Stimulated activated CD4-positive, alpha-beta T cell treated with anti-CD3 and anti-CD28 coated beads, Interleukin-1b, Interleukin-23, amount 100 ng/mL, for 24 hours (primary cell): ENCODE measurements around the gene ING3.
"Not testable (repeated sequence)": the region's sequence is repeated elsewhere in the genome, so short reads cannot be mapped to it uniquely, and the experiment has no call there.

ENCODE experiments used
- DNase-seq, 4 experiments: peaks; one replicate each; pipeline ENCODE4 v3.0.0-alpha.2; 2020; ENCODE audit warnings: low read depth in 4 of 4, low spot score in 1 of 4

The ING3 gene

DNA sequence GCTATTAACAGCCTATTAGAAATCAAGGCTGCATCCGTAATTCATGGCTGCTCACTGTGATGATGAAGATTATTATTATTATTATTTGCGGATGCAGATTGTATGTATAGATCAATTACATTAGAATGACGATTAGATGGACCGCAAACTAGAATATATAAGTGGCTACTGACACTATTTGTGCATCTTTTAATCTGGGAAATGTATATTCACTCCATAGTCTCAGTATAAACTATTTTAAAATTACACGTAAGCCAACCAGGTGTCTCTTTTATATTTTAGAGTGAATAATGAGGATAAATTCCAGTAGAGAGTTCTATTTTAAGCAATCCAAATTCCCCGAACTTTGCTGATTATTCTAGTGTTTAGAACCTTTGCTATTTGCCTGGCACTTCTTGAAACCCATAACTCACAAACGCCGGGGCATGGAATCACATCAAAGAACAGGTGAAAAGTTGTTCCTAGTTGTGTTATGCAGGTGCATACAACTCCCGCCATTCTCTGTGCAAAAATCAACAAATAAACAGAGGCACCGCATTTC, 509 bp upstream of the ING3 start:
- no peak for DNase-seq

DNA sequence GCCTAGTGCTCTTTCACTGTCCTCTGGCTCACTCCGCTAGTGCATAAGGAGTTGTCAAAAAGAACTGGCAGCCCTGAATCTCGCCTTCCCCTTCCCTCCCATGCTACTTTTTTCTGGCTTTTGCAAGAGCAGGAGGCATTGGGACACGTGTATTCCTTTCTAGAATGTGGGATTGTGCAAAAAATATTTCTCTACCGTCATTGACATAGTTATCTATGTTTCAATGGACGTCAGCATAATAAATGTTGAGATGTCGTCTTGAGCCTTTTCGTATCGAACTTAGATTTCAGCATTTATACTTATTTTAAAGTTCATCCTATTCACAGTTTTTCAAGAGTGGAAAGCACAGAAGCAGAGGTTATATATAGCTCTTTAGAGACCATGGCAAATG, 727 bp downstream of the ING3 start:
- DNase-seq, result no peak

DNA sequence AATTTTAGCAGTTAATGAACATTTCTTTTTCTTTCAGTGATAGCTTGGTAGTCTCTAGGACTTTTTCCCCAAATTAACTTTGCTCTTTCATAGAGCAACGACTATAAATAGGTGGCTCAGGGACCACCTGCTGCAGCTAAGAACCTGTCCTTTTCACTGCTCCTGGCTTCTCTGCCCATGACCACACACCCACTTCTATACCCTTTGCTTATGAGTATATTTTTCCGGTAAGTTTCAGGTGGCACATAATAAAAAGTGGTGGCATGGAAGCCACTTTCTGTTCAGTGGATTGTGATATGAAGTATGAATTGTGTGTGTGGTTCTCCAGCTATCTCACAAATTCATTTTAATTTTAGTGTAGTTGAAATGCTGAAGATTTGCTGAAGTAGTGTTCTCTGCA, 1.2 kb downstream of the ING3 start:
- DNase-seq, result no peak

DNA sequence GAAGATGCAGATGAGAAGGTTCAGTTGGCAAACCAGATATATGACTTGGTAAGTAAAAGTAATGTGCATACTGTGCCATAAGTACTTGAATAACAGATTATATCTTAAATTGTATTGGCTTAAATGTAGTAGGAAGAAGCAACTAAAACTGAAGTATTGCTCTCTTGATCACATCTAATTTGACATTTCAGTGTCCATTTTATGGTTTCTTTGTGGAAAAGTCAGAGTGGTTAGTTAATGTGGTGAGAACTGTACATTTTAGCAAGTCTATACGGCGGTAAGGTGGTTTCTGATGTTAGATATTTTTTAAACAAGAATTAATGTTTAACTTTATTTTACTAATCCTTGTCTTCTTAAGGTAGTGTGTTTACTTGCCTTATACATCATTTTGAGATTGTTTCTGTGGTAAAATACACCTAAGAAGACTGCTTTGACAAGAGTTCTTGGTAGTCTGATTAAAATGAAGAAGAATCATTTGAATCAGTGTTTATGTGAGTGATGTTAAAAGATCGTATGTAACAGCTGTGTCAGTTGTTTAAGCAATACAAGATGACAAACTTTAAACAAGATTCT, 5.1 kb downstream of the ING3 start:
- DNase-seq, result no peak

DNA sequence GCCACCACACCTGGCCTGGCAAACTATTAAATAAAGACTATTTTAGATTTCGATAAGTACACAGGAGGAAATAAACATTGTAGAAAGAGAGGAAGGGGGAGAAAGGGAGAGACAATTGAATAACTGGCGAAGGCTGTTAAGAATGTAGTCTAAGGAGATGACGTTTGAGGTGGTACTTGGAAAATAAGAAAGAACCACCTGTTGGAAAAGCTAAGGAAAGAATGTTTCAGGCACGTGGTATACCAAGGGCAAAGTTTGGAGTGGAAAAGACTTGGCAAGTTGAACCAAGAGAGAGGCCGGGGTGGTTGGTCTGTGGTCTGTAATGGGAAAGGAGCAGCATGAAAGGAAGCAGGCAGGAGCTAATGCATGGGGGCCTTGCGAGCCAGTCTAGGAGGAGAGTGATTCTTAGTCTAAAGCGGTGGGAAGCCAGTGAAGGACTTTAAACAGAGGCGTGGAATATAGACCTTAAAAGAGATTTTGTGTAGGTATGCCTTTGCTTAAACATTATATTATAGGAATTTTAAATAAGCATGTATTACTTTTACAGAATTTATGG, 9.4 kb downstream of the ING3 start:
- DNase-seq, result no peak

DNA sequence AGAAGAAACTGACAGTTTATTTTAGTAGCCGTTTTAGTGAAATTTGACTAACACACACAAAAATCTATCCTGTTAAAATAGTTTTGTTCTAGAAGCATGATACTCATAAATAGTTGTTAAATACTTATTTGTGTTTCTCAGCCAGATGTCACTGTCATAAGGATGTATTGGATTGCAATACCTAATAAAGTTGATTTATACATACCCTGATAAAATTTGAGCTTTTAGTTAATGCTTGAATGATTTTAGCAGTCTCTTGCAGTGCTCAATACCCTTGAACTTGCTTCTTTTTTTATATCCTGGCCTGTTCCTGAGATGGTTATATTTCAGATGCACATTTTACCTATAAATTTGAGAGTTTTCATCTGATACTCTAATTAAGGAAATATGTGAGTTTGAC, 10.1 kb downstream of the ING3 start:
- DNase-seq, result no peak

DNA sequence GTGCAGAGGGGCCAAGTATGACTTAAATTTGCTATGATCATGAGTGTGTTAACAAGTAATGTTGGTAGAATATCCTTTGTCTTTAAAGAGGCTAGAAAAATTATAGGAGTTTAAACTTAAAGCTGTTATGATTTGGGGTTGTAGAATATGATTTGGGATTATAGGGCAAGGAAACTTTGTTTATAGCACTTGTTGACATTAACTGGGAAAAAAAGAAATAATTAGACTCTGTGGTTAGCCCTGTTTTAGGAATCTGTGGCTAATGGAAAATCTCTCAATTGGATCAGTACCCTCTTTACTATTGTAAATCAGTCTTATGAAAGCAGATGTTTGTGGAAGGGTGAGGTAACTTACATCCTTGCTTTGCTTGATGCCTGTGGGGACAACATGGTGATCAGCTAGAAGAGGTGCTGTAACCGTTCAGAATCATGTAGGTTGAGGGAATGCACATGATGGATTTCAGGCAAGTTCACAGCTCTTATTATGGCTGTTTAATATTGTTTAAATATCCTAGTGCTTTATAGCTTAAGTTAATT, 11.1 kb downstream of the ING3 start:
- DNase-seq, result no peak

DNA sequence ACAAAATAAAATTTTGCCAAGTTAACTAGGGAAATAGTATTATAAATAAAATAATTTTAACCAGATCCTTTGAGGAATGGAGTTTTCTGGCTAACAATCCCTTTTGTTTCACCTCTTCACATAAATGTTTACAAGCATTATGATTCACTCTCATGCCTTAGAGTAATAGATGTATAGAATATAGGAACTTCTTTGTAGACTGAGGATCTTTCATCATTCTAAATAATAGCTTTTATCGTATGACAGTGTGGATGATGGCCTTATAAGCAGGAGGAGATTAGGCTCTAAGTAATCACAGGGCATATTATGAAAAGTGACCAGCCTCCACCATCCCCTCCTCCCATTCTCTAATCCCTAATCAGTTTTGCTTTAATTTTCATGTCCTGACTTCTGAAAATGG, 13.5 kb downstream of the ING3 start:
- DNase-seq, result no peak

DNA sequence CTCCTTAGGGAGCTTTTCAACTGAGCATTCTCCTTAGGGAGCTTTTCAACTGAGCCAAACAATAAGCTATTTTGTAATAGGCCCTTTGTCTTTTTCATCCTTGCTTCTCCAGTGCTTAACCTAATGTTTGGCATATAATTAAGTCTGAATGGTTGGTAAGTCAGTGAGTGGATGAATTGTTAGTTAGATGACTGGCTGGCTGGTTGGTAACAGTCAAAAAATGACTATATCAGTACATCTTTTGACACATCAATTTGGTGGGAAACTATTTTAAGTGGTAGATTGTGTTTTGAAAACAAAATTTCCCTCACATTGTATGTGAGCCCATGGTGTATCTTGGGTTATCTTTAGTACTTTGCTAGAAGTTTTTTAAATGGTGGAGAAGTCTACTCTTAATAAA, 16.4 kb downstream of the ING3 start:
- no peak for DNase-seq

DNA sequence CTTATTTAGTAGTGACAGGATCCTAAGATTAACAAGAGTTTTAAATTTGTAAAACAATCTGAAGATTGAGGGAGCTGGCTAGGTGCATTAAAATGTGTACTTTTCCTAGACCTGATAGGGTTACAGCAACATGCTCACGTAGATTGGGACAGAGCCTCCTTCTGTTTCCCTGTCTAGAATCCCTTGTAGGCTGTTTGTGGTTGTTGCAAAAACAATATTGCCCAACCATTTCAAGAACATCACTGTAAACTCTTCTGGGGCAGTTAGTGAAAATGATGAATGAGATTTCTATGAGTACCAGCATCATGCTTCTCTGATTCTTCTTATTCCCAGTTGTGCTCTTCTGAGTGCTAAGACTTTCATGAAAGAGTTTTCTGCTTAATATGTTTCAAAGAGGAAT, 23.3 kb downstream of the ING3 start:
- DNase-seq, result no peak

DNA sequence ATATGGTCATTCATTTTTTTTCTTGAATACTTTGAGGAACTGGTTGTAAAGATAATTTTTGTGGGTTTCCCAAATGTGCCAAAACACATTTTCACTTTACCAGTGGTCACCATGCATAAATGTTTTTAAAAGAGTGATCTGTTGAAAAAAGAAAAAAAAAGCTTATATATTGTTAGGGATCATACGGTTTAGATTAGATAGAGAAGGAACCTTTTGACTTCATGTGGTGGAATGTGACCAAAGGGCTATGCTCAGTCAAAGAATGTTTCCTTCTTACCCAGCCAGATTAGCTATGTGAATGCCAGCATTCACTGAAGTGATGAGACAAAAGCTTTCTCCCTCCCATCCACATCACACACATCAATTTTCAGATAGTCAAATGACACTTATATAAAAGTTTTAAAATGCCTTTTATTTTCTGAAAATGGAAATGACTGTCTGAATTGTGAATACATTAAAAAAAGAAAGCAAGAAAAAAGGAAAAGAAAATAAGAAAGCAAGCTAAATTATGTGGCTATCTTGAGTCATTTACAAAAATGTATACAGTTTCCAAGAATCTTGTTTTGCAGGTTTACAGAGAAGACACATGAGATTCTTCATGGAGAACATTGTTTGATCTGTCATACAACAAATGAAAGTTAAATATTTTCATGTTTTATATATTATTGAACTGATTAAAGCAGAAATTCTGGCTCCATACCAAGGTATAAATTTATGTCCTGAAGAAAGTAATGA, 29.4 kb downstream of the ING3 start:
- no peak for DNase-seq

DNA sequence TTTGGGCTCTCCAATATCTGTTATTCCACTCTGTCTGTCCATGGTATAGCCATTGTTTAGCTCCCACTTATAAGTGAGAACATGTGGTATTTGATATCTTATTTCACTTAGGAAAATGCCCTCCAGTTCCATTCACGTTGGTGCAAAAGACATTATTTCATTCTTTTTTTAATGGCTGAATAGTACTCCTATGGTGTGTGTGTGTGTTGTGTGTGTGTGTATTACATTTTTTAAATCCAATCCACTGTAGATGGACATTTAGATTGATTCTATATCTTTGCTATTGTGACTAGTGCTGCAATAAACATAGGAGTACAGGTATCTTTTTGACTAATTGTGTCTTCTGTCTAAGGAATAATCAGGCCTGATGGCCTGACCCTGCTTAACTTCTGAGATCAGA, 30.5 kb downstream of the ING3 start:
- no peak for DNase-seq

DNA sequence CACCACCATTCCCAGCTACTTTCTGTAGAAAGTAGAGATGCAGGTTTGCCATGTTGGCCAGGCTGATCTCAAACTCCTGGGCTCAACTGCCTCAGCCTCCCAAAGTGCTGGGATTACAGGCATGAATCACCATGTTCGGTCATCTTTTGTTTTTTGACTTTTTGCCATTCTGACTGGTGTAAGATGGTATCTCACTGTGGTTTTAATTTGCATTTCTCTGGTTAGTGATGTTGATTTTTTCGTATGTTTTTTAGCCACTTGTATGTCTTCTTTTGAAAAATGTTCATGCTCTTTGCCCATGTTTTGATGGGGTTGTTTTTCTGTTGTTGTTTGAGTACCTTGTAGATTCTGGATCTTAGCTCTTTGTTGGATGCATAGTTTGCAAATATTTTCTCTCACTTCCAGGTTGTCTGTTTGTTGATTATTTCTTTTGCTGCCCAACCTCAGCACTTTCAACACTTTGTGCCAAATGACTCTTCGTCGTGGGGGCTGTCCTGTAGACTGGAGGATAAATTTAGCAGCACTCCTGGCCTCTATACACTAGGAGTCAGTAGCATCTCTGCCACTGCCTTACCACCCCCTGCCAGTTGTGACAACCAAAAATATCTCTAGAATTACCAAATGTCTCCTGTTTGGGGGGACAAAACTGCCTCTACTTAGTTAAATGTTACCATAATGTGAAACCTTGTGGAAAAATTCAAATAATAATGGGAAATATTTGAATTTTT, 31.5 kb downstream of the ING3 start:
- DNase-seq, result no peak

DNA sequence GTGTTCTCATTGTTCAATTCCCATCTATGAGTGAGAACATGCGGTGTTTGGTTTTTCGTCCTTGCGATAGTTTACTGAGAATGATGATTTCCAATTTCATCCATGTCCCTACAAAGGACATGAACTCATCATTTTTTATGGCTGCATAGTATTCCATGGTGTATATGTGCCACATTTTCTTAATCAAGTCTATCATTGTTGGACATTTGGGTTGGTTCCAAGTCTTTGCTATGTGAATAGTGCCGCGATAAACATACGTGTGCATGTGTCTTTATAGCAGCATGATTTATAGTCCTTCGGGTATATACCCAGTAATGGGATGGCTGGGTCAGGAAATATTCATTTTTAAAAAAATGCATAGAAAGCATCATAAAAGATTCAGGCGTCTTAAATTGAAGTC, 33.0 kb downstream of the ING3 start:
- DNase-seq, result not testable (repeated sequence)

DNA sequence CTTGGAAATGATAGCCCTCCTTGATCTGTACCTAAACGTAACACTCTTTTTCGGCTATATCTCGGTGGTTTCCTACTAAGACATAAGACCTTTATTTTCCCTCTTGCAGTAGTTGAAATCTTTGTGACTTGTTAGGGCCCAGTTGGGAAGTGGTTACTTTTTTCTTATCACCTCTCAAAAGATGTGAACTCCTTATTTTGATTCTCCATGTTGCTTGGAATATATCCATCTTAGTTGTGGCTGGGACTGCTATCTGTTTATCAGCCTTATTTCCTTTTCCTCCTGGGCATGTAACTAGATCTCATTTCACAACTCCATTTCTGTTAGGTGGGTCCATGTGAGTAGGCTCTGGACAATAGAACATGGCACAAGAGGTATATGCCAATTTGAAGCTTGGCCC, 33.8 kb downstream of the ING3 start:
- DNase-seq, result no peak

DNA sequence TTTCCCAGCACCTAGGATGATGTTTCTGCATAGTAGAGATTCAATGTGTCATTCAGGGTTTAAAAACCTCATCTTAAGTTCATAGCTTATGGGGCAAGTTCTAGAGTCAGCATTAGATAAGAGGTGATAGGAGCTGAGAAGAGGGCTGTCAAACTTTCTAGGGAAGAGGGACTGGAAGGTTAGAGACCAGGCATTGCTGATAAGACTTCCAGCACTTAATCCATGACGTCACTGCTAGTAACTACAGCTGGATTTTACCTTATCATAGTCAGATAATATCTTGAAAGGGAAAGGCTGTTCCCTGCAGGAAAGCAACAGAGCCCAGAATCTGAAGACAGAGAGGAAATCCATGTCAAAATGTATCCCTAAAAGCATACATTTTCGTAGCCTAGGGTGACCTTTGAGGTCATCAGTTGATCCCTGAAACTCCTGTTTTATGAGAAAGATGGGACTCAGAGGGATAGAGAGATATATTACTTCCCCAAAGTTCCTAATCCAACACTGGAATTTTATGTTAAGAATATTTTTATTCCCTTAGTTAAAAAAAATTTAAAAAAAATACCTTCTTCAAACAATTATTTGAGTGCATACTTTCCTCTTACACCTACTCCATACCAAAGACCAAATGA, 34.7 kb downstream of the ING3 start:
- no peak for DNase-seq

DNA sequence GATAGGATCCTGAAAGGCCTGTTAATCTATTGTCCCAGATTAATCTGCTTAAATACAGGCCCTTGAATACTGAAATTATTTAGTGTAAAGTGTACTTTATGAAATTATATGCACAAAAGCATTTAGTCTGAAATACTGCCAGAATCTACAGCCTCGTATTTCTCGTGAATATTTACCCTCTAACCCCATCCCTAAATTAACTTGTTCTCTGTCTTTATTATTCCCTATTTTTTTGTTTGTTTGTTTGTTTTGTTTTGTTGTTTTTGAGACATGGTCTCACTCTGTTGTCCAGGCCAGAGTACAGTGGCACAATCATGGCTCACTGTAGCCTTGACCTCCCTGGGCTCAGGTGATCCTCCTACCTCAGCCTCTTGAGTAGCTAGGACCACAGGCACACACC, 35.3 kb downstream of the ING3 start:
- DNase-seq, result no peak

DNA sequence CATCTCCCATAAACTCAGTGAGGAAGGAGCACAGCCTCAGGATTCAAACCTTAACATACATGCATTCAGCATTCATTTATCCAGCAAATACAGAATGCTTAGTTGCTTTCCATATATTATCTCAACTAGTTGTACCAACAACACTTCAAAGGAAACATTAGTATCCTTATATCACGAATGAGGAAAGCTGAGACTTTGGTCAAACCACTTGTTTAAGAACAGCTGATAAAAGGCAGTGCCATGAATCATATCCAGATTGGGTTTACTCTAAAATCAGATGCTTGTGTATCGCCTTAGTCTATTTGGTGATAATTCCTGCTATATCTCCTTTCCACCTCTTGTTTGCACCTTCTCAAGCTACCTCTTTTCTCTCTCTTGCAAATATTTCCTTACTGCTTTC, 36.1 kb downstream of the ING3 start:
- DNase-seq, result no peak

DNA sequence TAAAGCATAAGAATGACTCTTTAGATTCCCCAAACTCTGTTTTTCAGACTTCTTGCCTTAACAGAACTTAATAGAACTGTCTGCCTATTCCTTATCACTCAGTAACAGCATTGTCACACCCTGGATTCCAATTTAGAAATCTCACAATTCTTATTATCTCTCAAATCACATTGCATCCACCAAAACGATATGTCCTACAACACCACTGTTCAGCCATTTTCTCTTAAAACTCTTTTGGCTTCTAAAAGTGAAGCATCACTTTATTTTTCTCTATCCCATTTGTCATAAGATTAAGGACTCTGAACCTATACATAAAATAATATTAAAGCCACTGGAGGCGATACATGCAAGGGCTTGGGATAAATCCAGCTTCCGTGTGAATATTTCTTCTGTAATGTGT, 36.7 kb downstream of the ING3 start:
- DNase-seq, result no peak

DNA sequence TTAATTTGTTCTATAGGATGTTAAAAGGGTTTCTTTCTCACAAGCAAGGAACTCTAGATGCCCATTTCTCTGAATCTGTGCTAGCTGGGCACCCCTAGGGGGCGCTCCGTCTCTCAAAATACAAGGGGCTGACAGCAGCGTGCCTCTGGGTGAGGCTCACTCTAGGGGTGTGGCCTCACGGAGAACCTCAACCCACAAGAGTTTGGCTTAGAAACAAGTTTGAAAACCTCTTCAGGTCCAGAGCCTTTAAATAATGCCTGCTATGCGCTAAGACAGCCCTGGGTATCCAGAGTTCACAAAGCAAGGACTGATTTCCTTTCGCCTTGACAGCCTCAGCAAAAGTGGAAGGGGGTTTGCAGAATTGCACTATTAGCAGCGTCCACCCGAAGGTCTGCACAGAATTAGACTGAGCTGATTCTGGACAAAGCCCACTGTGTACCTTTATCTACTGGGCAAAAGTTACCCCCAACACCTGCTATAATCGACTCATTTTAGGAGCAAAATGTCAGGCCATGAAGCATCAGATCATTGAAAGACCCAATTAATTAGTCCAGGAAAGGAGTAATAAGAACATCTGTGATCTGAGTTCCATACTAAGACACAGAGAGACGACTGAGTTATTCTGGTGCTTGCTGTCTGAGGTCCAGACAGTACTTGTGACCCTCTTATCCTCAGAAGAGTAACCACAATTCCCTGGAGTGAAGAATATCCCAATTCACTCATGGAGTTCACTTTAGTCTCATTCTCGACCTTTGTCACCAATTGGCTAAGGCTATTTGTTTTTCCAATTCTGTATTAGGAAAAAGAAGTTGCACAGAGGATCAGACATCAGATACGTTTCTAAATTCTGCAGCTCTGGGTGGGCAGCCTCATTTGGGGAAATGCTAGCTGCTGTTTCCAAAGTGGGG, 37.4 kb downstream of the ING3 start:
- DNase-seq, result peak; percentile 59 to 78 (median 68)
